HepG2 (cell line): ENCODE results near the gene FAM117A. TPM values are rescaled to one million over a fixed set of nuclear protein-coding genes. Genes with fewer than 3 reads are reported as not detected.

Experiments used
- ATAC-seq: fragments of 200-7000 bp; cut with Tn5 transposase; 3 replicates; pipeline ENCODE4 v1.9.1; 2020; ENCODE audit warnings: mild to moderate bottlenecking, moderate library complexity
- BruUV-seq: library from RNA; stranded (reverse); fragments of 400-500 nt; replicated peaks from 2 replicates; lab custom pipeline; 2021; lab: Mats Ljungman, UMichigan
- CTCF ChIA-PET: fragments of 300-600 bp; formaldehyde crosslinking; extraction: SDS; loops from one replicate; lab custom pipeline; 2021; ENCODE audit warnings: low total read pairs, inconsistent platforms, low intra/inter-chr PET ratio; lab: Yijun Ruan, JAX
- POLR2A ChIA-PET: fragments of 350-600 bp; sonication (Branson Sonifier 250); formaldehyde crosslinking; loops from one replicate; lab custom pipeline; 2020; ENCODE audit warnings: antibody characterized with exemption, inconsistent platforms; lab: Yijun Ruan, JAX
- DNase-seq: peaks from one replicate; pipeline ENCODE4 v3.0.0-alpha.2; 2015; ENCODE audit warnings: low spot score
- FAIRE-seq: peaks from 3 replicates; lab custom pipeline; 2011; peaks lifted over from hg19 to GRCh38; lab: Jason Lieb, UNC
- H2AFZ ChIP-seq: one replicate; pipeline ENCODE4 v1.6.1; 2011; ENCODE audit warnings: low read length, inconsistent platforms
- H3K27ac ChIP-seq: fragments of 300-600 bp; 3 replicates; pipeline ENCODE4 v1.8.0; 2011; ENCODE audit warnings: mixed run types, mild to moderate bottlenecking, mixed read lengths, low read length, inconsistent platforms; ENCODE audit not compliant: insufficient read depth; ENCODE audit errors: extremely low read length
- H3K27me3 ChIP-seq, 2 experiments: fragments of 200-600 bp in 1 of 2; 2 replicates in 1 of 2; 3 replicates in 1 of 2; pipeline versions ENCODE4 v1.6.0 to v1.8.0; 2011; ENCODE audit warnings: low read length in 2 of 2, mild to moderate bottlenecking in 2 of 2, moderate library complexity in 2 of 2, inconsistent platforms in 1 of 2; ENCODE audit not compliant: insufficient read depth in 2 of 2, control insufficient read depth in 1 of 2
- H3K36me3 ChIP-seq, 2 experiments: fragments of 200-600 bp in 1 of 2; replicated peaks in 1 of 2; 2 replicates in 1 of 2; 3 replicates in 1 of 2; pipeline versions ENCODE4 v1.5.1 to v1.8.0; 2011; ENCODE audit warnings: low read length in 2 of 2, inconsistent platforms in 1 of 2; ENCODE audit not compliant: insufficient read depth in 2 of 2, control insufficient read depth in 1 of 2
- H3K4me1 ChIP-seq: 2 replicates; pipeline ENCODE4 v1.5.1; 2012; ENCODE audit warnings: low read length, inconsistent platforms; ENCODE audit not compliant: insufficient read depth
- H3K4me2 ChIP-seq: 2 replicates; pipeline ENCODE4 v1.6.0; 2011; ENCODE audit warnings: low read depth, low read length, inconsistent platforms
- H3K4me3 ChIP-seq, 3 experiments: fragments of 200-600 bp in 1 of 3; sonication (generic), shearing (Covaris generic) in 1 of 3; replicated peaks in 1 of 3; 2 replicates each; pipeline ENCODE4 v1.5.1; 2011 to 2016; ENCODE audit warnings: low read length in 3 of 3, inconsistent platforms in 2 of 3, low read depth in 2 of 3, mild to moderate bottlenecking in 2 of 3, control low read depth in 1 of 3, mixed read lengths in 1 of 3; ENCODE audit not compliant: insufficient read depth in 1 of 3
- H3K79me2 ChIP-seq: one replicate; pipeline ENCODE4 v1.6.1; 2011; ENCODE audit warnings: low read length, inconsistent platforms; ENCODE audit not compliant: insufficient read depth
- H3K9ac ChIP-seq: 2 replicates; pipeline ENCODE4 v1.6.0; 2011; ENCODE audit warnings: mild to moderate bottlenecking, low read depth, low read length, inconsistent platforms; ENCODE audit not compliant: insufficient read depth
- H3K9me3 ChIP-seq: 2 replicates; pipeline ENCODE4 v1.5.1; 2012; ENCODE audit warnings: mild to moderate bottlenecking, low read length
- H4K20me1 ChIP-seq: 2 replicates; pipeline ENCODE4 v1.6.0; 2011; ENCODE audit warnings: inconsistent platforms, mild to moderate bottlenecking, low read length, moderate library complexity; ENCODE audit not compliant: insufficient read depth
- ATF2 ChIP-seq: sonication (generic); formaldehyde crosslinking; IDR thresholded peaks from 2 replicates; pipeline ENCODE4 v1.4.0; 2020; ENCODE audit warnings: missing genetic modification reagents
- ATF6 ChIP-seq: sonication (generic); formaldehyde crosslinking; conservative IDR thresholded peaks from 2 replicates; pipeline ENCODE4 v1.4.0; 2020; ENCODE audit warnings: missing genetic modification reagents
- ESRRA ChIP-seq: sonication (generic); formaldehyde crosslinking; IDR thresholded peaks from 2 replicates; pipeline ENCODE4 v1.5.1; 2020; ENCODE audit warnings: mild to moderate bottlenecking, low read depth, missing genetic modification reagents
- HDAC1 ChIP-seq: sonication (generic); formaldehyde crosslinking; IDR thresholded peaks from 2 replicates; pipeline ENCODE4 v1.5.1; 2020; ENCODE audit warnings: mild to moderate bottlenecking, missing genetic modification reagents
- IRF2 ChIP-seq: IDR thresholded peaks from 2 replicates; pipeline ENCODE4 v1.6.1; 2018; ENCODE audit warnings: missing genetic modification reagents, missing compliant biosample characterization
- RAD21 ChIP-seq: fragments of 450-650 bp; formaldehyde crosslinking; IDR thresholded peaks from 2 replicates; pipeline ENCODE4 v1.5.0; 2020; ENCODE audit warnings: mild to moderate bottlenecking
- SNAPC2 ChIP-seq: sonication (generic); formaldehyde crosslinking; IDR thresholded peaks from 2 replicates; pipeline ENCODE4 v1.8.1; 2022; ENCODE audit warnings: mild to moderate bottlenecking, missing genetic modification reagents
- SP1 ChIP-seq, 2 experiments: fragments of 450-650 bp in 1 of 2; sonication (generic) in 1 of 2; formaldehyde crosslinking in 1 of 2; IDR thresholded peaks; 2 replicates each; pipeline versions ENCODE4 v1.4.0 to v1.6.1; 2016 to 2020; ENCODE audit warnings: missing genetic modification reagents in 1 of 2
- SRF ChIP-seq: IDR thresholded peaks from 2 replicates; pipeline ENCODE4 v1.6.1; 2011; ENCODE audit warnings: mild to moderate bottlenecking, low read depth, low read length, moderate library complexity
- SRSF9 ChIP-seq: fragments of 200-400 bp; formaldehyde crosslinking; IDR thresholded peaks from 2 replicates; pipeline ENCODE4 v1.6.1; 2018; ENCODE audit warnings: borderline replicate concordance, mild to moderate bottlenecking, low read depth, low read length; ENCODE audit not compliant: insufficient read depth, poor library complexity, severe bottlenecking
- TOE1 ChIP-seq: sonication (generic); formaldehyde crosslinking; IDR thresholded peaks from 2 replicates; pipeline ENCODE4 v1.4.0; 2020; ENCODE audit warnings: mild to moderate bottlenecking, missing genetic modification reagents
- ZC3H13 ChIP-seq: sonication (generic); formaldehyde crosslinking; IDR thresholded peaks from 2 replicates; pipeline ENCODE4 v1.8.1; 2023; ENCODE audit warnings: mild to moderate bottlenecking, missing genetic modification reagents, moderate library complexity
- ZFP62 ChIP-seq: sonication (generic); formaldehyde crosslinking; IDR thresholded peaks from 2 replicates; pipeline ENCODE4 v1.4.0; 2020; ENCODE audit warnings: missing genetic modification reagents
- ZNF275 ChIP-seq: sonication (generic); formaldehyde crosslinking; IDR thresholded peaks from 2 replicates; pipeline ENCODE4 v1.8.0; 2022; ENCODE audit warnings: missing genetic modification reagents, mild to moderate bottlenecking, inconsistent platforms, borderline replicate concordance
- ZNF326 ChIP-seq: sonication (generic); formaldehyde crosslinking; IDR thresholded peaks from 2 replicates; pipeline ENCODE4 v1.4.0; 2020; ENCODE audit warnings: missing genetic modification reagents, borderline replicate concordance
- ZNF704 ChIP-seq: sonication (generic); formaldehyde crosslinking; IDR thresholded peaks from 2 replicates; pipeline ENCODE4 v1.8.1; 2023; ENCODE audit warnings: mild to moderate bottlenecking, inconsistent platforms, moderate library complexity, missing genetic modification reagents, borderline replicate concordance
- ZNF747 ChIP-seq: sonication (generic); formaldehyde crosslinking; IDR thresholded peaks from 2 replicates; pipeline ENCODE4 v1.8.1; 2023; ENCODE audit warnings: missing genetic modification reagents, mild to moderate bottlenecking, borderline replicate concordance
- WGBS: methylation state at CpG from one replicate; pipeline ENCODE4 v1.1.6; 2017; ENCODE audit warnings: low lambda C conversion rate; 5-methylcytosine and 5-hydroxymethylcytosine counted together
- in situ Hi-C: cut with HindIII; loops from 2 replicates; pipeline ENCODE4 v1.10.0; 2017; ENCODE audit warnings: low pct_unique_long_range_greater_than_20kb; ENCODE audit not compliant: extremely low pct_ligation_motif_present
- intact Hi-C: fragments of 100-400 bp; cut with micrococcal nuclease; formaldehyde crosslinking; loops from one replicate; pipeline ENCODE4 v1.10.0; 2022; ENCODE audit not compliant: unreplicated experiment
- polyA plus RNA-seq, 8 experiments: library from polyadenylated mRNA; depleted of rRNA in 3 of 8; stranded (reverse) in 7 of 8; unstranded in 1 of 8; fragments of >200 nt; fragmentation: Illumina TruSeq in 4 of 8; extraction: Trizol in 4 of 8; gene quantifications; 2 replicates each; pipeline versions ENCODE4 v1.2.1 to v1.2.3, GENCODE V29; 2011 to 2016; ENCODE audit warnings: low read depth in 4 of 8, missing spikeins in 1 of 8, mixed read lengths in 1 of 8; ENCODE audit not compliant: insufficient read depth in 1 of 8
- total RNA-seq, 5 experiments: library from RNA; depleted of rRNA; stranded (reverse); fragments of >200 nt; fragmentation: Illumina TruSeq; extraction: Trizol; gene quantifications; 2 replicates each; pipeline ENCODE4 v1.2.3, GENCODE V29; 2016; ENCODE audit warnings: low read depth in 1 of 5

FAM117A gene
- total and polyA plus RNA-seq, 2 of the 13 experiments (the other 11 are each of a cell fraction or from before 2014, with no cell fraction given), result 12.1 to 19.8 TPM

- TF ChIP-seq ZFP62 (no peak), ESRRA (CRISPR knock-in tag) (no peak), SRF (no peak)
These were observed 10.0 kb downstream of the FAM117A start (continued) for GRCh38 chr17:49753959-49754391.

- H3K4me3 ChIP-seq, result no peak overlapping the region
- H3K4me1 ChIP-seq, result peaks cover 17% of the 10 kb centered on the region
- FAIRE-seq (no peak), DNase-seq (no peak), ATAC-seq (no peak)
- H3K9ac ChIP-seq, result no peak overlapping the region
- in situ Hi-C loops (no loop called here), intact Hi-C loops (no loop called here)
- H3K27ac ChIP-seq, result no peak overlapping the region
- H3K36me3 ChIP-seq, result peaks cover 6 to 7% of the 10 kb centered on the region in 2 experiments; a peak in 4 of 5 replicates
- H3K79me2 ChIP-seq, result peaks cover 4% of the 10 kb centered on the region
- ChIA-PET POLR2A (interaction anchor here (2.7 kb wide), 1 partner anchor 11 kb away, joined by 17 read pairs; the partner anchor contains the start of gene FAM117A), CTCF (no interaction called here)
- H2AFZ ChIP-seq, result no peak overlapping the region
- H3K9me3 ChIP-seq, result no peaks in the 10 kb centered on the region
- BruUV-seq, result no TSS peak
- no peak overlapping the region for H3K4me2 ChIP-seq
- whole genome bisulfite sequencing, result 93% methylated on average over 3 of the region's 3 CpGs
- H3K27me3 ChIP-seq, result no peaks in the 10 kb centered on the region
- no peaks in the 10 kb centered on the region for H4K20me1 ChIP-seq
- TF ChIP-seq SRSF9 (no peak), ZNF747 (CRISPR knock-in tag) (no peak), SP1 (IDR thresholded peaks at IDR 0.05) (no peak), SP1 (CRISPR knock-in tag; IDR thresholded peaks at IDR 0.05) (no peak), SNAPC2 (no peak), IRF2 (no peak), RAD21 (no peak), ZNF326 (CRISPR knock-in tag) (no peak), ZNF704 (no peak), ZNF275 (CRISPR knock-in tag) (no peak), ATF2 (CRISPR knock-in tag) (no peak), HDAC1 (CRISPR knock-in tag) (no peak), ZC3H13 (CRISPR knock-in tag) (no peak), ATF6 (no peak), TOE1 (CRISPR knock-in tag) (no peak)
These were observed 11.4 kb downstream of the FAM117A start for GRCh38 chr17:49752508-49752907.
